GM21619 (cell line): Measurements from ENCODE around the gene HOXD12.

ENCODE experiments used
- ATAC-seq: cut with Tn5 transposase; IDR thresholded peaks from one replicate; pipeline ENCODE4 v1.9.1; 2021; ENCODE audit not compliant: unreplicated experiment

The HOXD12 gene

DNA sequence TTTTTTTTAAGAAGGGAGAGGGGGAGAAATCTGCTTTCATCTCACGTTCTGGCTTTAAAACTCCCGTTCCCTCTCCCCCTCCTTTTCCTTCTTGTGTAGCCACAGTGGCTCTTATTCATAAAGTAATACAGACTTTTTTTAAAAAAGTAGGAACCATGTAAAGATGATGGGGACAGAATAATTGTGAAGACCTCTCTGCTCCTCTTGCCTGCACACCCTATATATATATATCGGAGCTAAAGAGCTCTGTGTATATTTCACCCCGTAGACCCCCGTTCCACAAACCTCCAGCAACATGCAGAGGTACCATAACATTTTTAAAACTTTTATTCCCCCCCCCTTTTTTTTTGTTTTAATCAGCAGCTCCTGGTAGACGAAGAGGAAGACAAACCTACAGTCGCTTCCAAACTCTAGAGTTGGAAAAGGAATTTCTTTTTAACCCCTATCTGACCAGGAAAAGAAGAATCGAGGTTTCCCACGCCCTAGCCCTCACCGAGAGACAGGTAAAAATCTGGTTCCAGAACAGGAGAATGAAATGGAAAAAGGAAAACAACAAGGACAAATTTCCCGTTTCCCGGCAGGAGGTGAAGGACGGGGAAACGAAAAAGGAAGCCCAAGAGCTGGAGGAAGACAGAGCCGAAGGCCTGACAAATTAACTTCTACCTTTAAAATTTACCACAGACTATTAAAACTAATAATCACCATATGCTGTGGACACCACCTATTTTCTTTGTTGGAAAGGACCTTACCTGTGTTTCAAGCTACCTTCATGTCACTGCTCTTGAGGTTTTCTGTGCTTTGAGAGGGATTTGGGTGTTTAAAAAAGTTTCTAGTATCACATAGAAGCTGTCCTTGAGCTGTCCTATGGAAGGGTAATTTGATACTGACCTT is 31.6 kb downstream of the HOXD12 start:
- ATAC-seq: no peak

DNA sequence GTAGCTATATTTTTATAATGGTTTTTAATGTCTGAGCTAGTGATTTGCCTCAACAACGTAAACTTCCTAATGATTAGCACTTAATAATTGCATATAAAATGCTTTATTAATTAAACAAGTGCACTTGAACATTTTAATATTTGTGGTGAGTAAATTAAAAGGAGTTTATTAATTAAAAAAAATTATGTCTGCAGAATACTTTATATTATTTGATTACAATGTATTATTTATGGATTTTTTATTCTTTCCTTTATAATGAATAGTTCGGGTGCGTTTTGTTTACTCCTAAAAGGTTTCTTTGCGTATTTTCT is 32.2 kb downstream of the HOXD12 start:
- no peak for ATAC-seq

DNA sequence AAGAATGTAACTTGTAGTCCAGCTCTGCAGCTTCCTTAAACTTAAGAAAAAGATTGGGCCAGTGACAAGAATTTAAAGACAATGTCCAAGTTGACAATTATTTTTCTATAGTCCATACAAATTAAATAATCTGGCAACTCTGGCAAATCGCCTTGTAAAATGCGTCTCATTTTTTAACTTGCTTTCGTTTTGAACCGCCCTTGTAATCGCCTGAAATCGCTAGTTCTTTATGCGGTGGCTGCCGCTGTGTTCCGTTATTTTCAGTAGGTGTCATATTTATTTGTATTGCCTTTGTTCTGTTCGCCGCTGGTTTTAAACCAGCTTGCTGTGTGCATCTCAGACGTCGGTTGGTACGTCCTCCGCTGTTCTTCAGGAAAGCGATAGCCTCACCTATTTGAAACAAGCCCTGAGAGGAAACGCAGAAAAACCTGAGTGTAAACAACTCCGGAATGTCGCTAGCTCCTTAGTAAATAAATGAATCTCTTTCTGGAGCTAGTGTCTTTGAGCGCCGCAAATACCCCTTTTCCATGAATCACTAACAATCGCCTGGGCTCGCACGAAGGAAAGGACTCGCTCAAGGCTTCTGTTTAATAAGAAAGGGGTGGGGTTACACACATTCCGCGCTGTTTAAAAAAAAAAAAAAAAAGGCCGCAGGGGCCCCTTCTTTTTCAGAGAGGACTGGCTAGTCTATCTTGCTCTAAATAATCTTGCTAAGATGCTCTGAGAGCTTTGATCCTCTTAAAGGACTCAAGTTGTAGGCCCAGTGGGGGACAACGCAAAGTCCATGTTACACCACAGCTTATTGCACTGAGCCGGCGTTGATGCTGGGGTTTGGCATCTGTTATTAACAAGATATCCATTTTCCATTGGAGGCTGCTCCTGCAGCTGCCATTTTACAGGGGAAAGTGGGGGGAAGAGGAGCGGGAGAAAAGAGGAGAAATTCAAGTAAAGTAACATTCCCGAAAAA is 32.9 kb downstream of the HOXD12 start:
- no peak for ATAC-seq

GRCh38 chr2:176133389-176133788 is 33.8 kb downstream of the HOXD12 start:
- ATAC-seq: no peak

DNA sequence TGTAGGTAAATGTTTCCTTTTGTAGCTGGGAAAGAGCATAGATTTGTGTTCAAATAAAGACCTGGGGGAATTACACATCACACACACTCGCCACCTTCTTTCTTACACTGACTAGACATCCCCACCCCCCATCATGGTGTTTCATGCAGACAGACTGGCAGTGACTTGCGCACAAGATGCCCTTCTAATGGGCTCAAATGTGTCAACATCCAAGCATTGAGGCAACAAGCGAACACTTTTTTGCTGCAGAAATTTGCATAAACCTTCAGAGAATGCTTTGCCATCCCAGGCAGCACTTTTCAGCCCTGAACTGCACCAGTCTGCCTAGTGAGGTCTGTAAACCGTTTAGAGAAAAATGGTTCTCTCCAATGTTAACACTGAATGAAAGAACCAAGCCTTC is 34.4 kb downstream of the HOXD12 start:
- no peak for ATAC-seq

DNA sequence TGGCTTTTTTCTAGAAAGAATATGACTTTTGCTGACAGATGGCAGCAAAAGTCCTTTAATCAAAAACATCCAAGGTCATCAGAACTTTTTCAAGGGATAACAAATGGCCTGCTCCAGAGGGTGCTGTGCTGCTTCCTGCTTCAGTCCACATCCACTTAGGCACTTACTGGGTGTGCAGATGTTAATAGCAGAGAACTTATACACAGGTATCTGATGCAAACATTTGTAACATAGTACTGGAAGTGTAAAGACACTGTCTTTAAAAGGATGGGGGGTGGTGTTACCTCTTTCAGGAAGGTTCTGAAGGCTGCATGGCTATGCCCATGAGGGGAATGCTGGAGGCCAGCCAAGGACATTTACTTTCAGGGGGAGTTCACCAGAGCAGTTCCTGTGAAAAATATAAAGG is 35.4 kb downstream of the HOXD12 start:
- ATAC-seq: no peak

GRCh38 chr2:176136374-176137251 is 37.0 kb downstream of the HOXD12 start:
- ATAC-seq: no peak

- no peak for ATAC-seq
Measured at GRCh38 chr2:176137252-176137580, 37.6 kb downstream of the HOXD12 start.

GRCh38 chr2:176137906-176138305 is 38.3 kb downstream of the HOXD12 start:
- no peak for ATAC-seq

GRCh38 chr2:176138526-176138922 is 38.9 kb downstream of the HOXD12 start:
- ATAC-seq: no peak

GRCh38 chr2:176138923-176139660 is 39.5 kb downstream of the HOXD12 start:
- no peak for ATAC-seq

DNA sequence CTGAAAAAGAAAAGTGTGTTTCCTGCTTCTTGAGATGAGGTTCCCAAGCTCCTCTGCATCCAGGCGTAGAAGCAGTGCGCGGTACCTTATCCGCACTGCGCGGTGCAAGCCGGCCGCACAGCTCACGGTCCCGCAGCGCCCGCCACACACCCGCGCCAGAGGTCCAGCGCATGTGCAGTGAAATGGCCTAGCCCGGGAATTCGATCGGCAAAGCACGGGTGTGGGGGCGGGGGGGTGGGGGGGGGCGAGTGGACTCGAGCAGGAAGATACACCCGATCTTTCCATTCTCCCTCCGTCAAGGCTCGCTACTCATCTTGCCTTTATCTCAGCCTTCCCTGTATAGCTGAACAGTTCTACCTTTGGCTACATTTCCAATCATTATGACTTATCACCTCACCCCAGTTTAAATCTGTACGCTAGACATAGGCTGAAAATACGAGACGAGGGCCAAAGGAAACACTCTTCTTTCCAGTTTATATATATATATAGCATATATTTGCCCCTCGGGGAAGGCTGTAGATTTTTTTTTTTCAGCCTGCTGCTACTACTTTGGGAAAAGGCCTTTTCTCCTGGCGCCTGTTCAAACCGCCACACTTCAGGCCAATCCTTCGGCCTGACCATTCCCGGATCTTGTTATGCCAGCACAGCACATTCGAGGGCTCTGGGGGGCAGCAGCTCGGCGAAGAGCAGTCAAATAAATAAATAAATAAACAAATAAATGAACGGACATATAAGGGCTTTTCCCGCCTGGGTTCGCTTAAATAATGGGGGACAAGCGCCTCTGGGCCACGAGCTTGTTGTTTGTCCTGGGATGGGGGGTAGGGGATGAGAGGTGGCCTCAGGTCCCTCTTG is 40.3 kb downstream of the HOXD12 start:
- no peak for ATAC-seq

GRCh38 chr2:176140513-176141317 is 41.1 kb downstream of the HOXD12 start:
- ATAC-seq: peak; percentile 93

DNA sequence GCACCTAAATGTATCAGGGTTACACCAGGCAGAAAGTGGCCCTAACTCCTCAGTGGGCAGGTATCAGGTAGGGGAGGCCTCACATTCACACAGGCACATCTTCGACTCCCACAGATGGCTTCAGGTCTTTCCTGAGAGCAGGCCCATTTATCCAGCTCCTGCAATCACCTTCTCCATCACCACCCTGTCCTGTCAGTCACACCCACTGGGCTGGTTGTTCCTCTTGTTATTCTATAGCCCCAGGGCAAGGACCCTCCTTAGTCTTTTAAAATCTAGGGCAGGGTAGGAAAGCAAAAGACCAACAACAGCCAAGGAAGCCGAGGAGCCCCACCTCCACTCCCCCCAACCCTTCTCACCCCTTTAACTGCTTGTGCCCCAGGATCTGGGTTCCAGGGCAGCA is 42.7 kb downstream of the HOXD12 start:
- ATAC-seq: no peak

GRCh38 chr2:176145085-176145969 is 45.7 kb downstream of the HOXD12 start:
- no peak for ATAC-seq

GRCh38 chr2:176146101-176146500 is 46.5 kb downstream of the HOXD12 start:
- no peak for ATAC-seq

DNA sequence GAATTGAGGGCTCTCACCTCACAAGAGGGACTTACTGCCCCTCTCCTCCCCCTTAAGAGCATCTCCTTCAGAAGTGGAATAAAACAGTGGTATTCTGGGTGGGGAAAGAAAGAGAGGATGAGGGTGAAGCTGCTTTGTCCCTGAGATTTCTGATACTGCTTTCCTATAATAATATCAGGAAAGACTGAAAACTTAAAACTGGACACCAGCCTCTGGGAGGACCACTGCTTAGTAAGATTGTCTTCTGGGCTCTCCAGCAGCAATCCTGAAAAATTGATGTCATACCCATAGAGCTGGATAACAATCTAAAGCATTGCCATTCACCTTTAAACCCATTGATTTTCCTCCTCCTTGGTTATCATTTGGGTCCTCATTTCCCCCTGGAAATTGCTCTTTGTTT is 47.0 kb downstream of the HOXD12 start:
- no peak for ATAC-seq
